ENCODE results near the gene SLC37A1. TPM values are rescaled to one million over a fixed set of nuclear protein-coding genes. Genes with fewer than 3 reads are reported as not detected.

The SLC37A1 gene
- total and polyA plus RNA-seq, 9 of the 15 experiments (the other 6 are each of a cell fraction or from before 2014, with no cell fraction given) = 0.06 to 3.4 (median 0.40) TPM

- TF ChIP-seq SUPT5H (IDR thresholded peaks at IDR 0.05) (no peak), E2F5 (CRISPR knock-in tag; IDR thresholded peaks at IDR 0.05) (no peak), JUN (IDR thresholded peaks at IDR 0.05; ENCODE audit: borderline replicate concordance, low read depth, low read length) (no peak), JUN (CRISPR knock-in tag; IDR thresholded peaks at IDR 0.05; ENCODE audit: borderline replicate concordance) (no peak), VEZF1 (CRISPR knock-in tag; IDR thresholded peaks at IDR 0.05) (no peak)
Measured at GRCh38 chr21:42568376-42568775, 54.7 kb downstream of the SLC37A1 start (continued).

- Histone ChIP-seq H3K9me1 (ENCODE audit: control insufficient read depth, insufficient read depth, low read length) (no peaks in the 10 kb centered on the region), H3K4me2 (ENCODE audit: insufficient read depth, low read length) (no peak overlapping the region), H3K27me3 (ENCODE audit: control insufficient read depth in 2 of 2, insufficient read depth in 2 of 2, low read length in 2 of 2) (peaks cover 22 to 86% of the 10 kb centered on the region in 2 experiments), H3K9me3 (replicated peaks; ENCODE audit: control insufficient read depth, insufficient read depth, low read depth, low read length) (no peaks in the 10 kb centered on the region), H4K20me1 (replicated peaks; ENCODE audit: control insufficient read depth, insufficient read depth, low read length) (no peaks in the 10 kb centered on the region), H3K36me3 (ENCODE audit: control insufficient read depth, insufficient read depth, low read length) (no peaks in the 10 kb centered on the region), H3K4me1 (replicated peaks in 1 of 2; ENCODE audit: control insufficient read depth in 2 of 2, insufficient read depth in 2 of 2, low read length in 2 of 2) (peaks cover 0 to 28% of the 10 kb centered on the region in 2 experiments; a peak in 3 of 5 replicates), H3K4me3 (no peak overlapping the region), H3K79me2 (ENCODE audit: control insufficient read depth, insufficient read depth, low read length) (no peaks in the 10 kb centered on the region), H3K9ac (ENCODE audit: insufficient read depth in 1 of 2, low read depth in 2 of 2, low read length in 2 of 2) (no peak overlapping the region; a peak in 1 of 4 replicates), H2AFZ (ENCODE audit: low read depth, low read length) (no peak overlapping the region), H3K27ac (ENCODE audit: extremely low read depth, low read depth, low read length) (no peak overlapping the region)
- BruUV-seq (replicated peaks) = no TSS peak
- POLR2A ChIA-PET = interaction anchor here (0.5 to 2.1 kb wide), 3 partner anchors 9 to 1191 kb away, joined by 3 to 7 read pairs (median 3); no protein-coding TSS in a partner anchor
- CTCF ChIA-PET (ENCODE audit: low intra/inter-chr PET ratio) = no interaction called here
- FAIRE-seq (no peak), ATAC-seq (no peak), DNase-seq (ENCODE audit: extremely low read depth in 1 of 4, low spot score in 3 of 4) (no peak)
- 32% methylated on average over 26 of the region's 35 CpGs for WGBS (ENCODE audit: insufficient coverage, low coverage, missing lambda C conversion rate)
- intact Hi-C loops (cut with micrococcal nuclease) (no loop called here), in situ Hi-C loops (cut with MboI) (no loop called here)
- TF ChIP-seq MLLT1 (IDR thresholded peaks at IDR 0.05) = no peak
- TF ChIP-seq MXD1 (CRISPR knock-in tag; IDR thresholded peaks at IDR 0.05; ENCODE audit: borderline replicate concordance, poor library complexity, severe bottlenecking) = no peak
- TF ChIP-seq STAT6 (CRISPR knock-in tag; IDR thresholded peaks at IDR 0.05) = no peak
- TF ChIP-seq MBD1 (CRISPR knock-in tag; IDR thresholded peaks at IDR 0.05) = no peak
Measured at GRCh38 chr21:42568866-42569731, 55.4 kb downstream of the SLC37A1 start.

Data from K562 (cell line).